ENCODE results near the gene BLVRB. TPM values are rescaled to one million over a fixed set of nuclear protein-coding genes. Genes with fewer than 3 reads are reported as not detected.
"Not testable (repeated sequence)": the region's sequence is repeated elsewhere in the genome, so short reads cannot be mapped to it uniquely, and the experiment has no call there.

Gene BLVRB
- total and polyA plus RNA-seq, 4 donors: 135 to 413 (median 260) TPM

DNA sequence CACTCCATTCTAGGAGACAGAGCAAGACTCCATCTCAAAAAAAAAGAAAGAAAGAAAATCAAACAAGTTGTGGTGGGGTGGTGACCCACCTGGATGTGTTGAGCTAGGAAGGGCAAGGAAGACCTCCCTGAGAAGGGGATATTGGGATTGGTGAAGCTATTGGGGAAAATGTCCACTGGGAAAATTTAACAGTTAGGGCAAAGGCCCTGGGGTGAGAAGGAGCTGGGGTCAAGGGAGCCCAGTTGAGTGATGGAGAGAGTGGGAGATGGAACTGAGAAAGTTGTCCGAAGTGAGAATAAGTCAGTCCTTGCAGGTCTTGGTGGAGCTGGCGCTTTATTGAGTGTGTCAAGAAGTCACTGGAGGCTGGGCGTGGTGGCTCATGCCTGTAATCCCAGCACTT, 27.3 kb downstream of the BLVRB start:
- Histone ChIP-seq H3K27me3 (ENCODE audit: control insufficient read depth in 3 of 3, insufficient read depth in 3 of 3, low read length in 2 of 3) (no peaks in the 10 kb centered on the region), H3K4me1 (ENCODE audit: control insufficient read depth in 5 of 5, insufficient read depth in 5 of 5, low read length in 5 of 5) (peaks cover 0 to 19% (median 7%) of the 10 kb centered on the region in 5 donors), H3K9me3 (ENCODE audit: control insufficient read depth in 4 of 4, insufficient read depth in 3 of 4, low read length in 3 of 4) (no peaks in the 10 kb centered on the region), H3K4me3 (no peak overlapping the region), H3K36me3 (ENCODE audit: control insufficient read depth in 4 of 4, insufficient read depth in 4 of 4, low read length in 4 of 4) (peaks cover 12 to 17% (median 15%) of the 10 kb centered on the region in 4 donors), H3K9ac (ENCODE audit: insufficient read depth in 1 of 2, low read length in 2 of 2) (no peak overlapping the region), H3K27ac (ENCODE audit: low read depth in 1 of 2, low read length in 1 of 2) (no peak overlapping the region)
- ATAC-seq (ENCODE audit: insufficient read depth, low FRiP score): no peak
- no peak for DNase-seq
- TF ChIP-seq, protein P1, sequence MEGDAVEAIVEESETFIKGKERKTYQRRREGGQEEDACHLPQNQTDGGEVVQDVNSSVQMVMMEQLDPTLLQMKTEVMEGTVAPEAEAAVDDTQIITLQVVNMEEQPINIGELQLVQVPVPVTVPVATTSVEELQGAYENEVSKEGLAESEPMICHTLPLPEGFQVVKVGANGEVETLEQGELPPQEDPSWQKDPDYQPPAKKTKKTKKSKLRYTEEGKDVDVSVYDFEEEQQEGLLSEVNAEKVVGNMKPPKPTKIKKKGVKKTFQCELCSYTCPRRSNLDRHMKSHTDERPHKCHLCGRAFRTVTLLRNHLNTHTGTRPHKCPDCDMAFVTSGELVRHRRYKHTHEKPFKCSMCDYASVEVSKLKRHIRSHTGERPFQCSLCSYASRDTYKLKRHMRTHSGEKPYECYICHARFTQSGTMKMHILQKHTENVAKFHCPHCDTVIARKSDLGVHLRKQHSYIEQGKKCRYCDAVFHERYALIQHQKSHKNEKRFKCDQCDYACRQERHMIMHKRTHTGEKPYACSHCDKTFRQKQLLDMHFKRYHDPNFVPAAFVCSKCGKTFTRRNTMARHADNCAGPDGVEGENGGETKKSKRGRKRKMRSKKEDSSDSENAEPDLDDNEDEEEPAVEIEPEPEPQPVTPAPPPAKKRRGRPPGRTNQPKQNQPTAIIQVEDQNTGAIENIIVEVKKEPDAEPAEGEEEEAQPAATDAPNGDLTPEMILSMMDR (IDR thresholded peaks at IDR 0.05; ENCODE audit: control extremely low read depth, extremely low read depth): no peak
- 96% methylated on average over 3 of the region's 3 CpGs for WGBS, 2 donors

DNA sequence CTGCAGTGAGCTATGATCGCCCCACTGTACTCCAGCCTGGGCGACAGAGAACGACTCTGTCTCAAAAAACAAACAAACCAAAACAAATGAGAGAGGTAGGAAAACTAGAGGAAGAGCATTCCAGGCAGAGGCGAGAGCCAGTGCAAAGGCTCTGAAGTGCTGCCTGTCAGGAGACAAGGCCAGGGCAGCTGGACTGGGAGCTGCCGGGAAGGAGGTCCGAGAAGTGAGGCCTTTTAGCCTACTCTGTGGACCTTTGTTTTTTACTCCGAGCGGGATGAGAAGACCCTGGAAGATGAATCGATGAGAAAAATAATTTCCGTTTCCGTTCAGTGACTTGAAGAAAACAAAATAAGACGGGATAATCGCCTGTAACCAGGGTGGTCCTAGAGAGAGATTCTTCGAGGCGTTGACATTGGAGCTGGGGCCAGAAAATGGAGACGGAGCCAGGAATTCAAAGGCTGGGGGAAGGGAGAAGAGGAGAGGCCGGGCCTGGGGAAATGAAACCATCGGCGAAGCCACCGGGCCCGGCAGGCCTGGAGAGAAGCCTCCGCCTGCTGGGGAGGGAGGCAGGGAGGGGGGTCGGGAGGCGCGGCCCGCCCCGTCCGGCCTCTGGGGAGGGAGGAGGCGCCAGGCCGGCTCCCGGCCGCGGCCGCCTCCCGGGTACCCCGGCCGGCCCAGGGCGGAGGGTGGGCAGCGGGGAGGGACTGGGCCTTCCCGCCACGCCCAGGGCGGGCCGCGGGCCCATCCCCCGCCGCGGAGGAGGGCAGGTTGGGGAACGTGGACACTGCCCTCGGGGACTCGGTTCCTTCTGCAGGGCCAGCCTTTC, 31.9 kb downstream of the BLVRB start:
- 2% methylated on average over 46 to 50 of the region's 50 CpGs for WGBS, 2 donors
- TF ChIP-seq, protein P1 (IDR thresholded peaks at IDR 0.05; ENCODE audit: control extremely low read depth, extremely low read depth): no peak
- Histone ChIP-seq H3K27ac (ENCODE audit: low read depth in 1 of 2, low read length in 1 of 2) (peak overlapping the region; percentile 95 to 98), H3K4me3 (peak overlapping the region; percentile 19), H3K9me3 (ENCODE audit: control insufficient read depth in 4 of 4, insufficient read depth in 3 of 4, low read length in 3 of 4) (no peaks in the 10 kb centered on the region), H3K9ac (ENCODE audit: insufficient read depth in 1 of 2, low read length in 2 of 2) (peak overlapping the region; percentile 84 to 99), H3K27me3 (ENCODE audit: control insufficient read depth in 3 of 3, insufficient read depth in 3 of 3, low read length in 2 of 3) (no peaks in the 10 kb centered on the region), H3K4me1 (ENCODE audit: control insufficient read depth in 5 of 5, insufficient read depth in 5 of 5, low read length in 5 of 5) (peaks cover 0 to 18% (median 0%) of the 10 kb centered on the region in 5 donors), H3K36me3 (ENCODE audit: control insufficient read depth in 4 of 4, insufficient read depth in 4 of 4, low read length in 4 of 4) (no peaks in the 10 kb centered on the region)
- ATAC-seq (ENCODE audit: insufficient read depth, low FRiP score) (peak; percentile 98), DNase-seq (peak; percentile 96 to 99 (median 98))

DNA sequence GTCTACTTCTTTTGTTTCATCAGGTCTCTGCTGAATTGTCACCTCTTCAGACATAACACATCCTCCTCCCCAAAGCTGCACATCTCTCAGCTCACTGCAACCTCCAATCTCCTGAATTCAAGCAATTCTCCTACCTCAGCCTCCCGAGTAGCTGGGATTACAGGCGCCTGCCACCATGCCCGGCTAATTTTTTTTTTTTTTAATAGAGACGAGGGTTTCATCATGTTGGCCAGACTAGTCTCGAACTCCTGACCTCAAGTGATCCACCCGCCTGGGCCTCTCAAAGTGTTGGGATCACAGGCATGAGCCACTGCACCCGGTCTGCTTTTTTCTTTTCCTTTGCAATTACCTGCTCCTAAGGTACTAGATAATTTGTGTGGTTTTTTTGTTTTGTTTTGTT, 32.8 kb downstream of the BLVRB start:
- WGBS, 2 donors: 34 to 61% methylated on average over 7 of the region's 7 CpGs
- not testable (repeated sequence) for DNase-seq; ATAC-seq (ENCODE audit: insufficient read depth, low FRiP score); H3K36me3 ChIP-seq (ENCODE audit: control insufficient read depth in 4 of 4, insufficient read depth in 4 of 4, low read length in 4 of 4); H3K27me3 ChIP-seq (ENCODE audit: control insufficient read depth in 3 of 3, insufficient read depth in 3 of 3, low read length in 2 of 3); H3K4me3 ChIP-seq; H3K9me3 ChIP-seq (ENCODE audit: control insufficient read depth in 4 of 4, insufficient read depth in 3 of 4, low read length in 3 of 4)
- Histone ChIP-seq H3K4me1 (ENCODE audit: control insufficient read depth in 5 of 5, insufficient read depth in 5 of 5, low read length in 5 of 5) (peaks cover 0 to 18% (median 0%) of the 10 kb centered on the region in 5 donors), H3K27ac (ENCODE audit: low read depth in 1 of 2, low read length in 1 of 2) (peak overlapping the region; percentile 93 to 98), H3K9ac (ENCODE audit: insufficient read depth in 1 of 2, low read length in 2 of 2) (peak overlapping the region; percentile 84 to 99)

DNA sequence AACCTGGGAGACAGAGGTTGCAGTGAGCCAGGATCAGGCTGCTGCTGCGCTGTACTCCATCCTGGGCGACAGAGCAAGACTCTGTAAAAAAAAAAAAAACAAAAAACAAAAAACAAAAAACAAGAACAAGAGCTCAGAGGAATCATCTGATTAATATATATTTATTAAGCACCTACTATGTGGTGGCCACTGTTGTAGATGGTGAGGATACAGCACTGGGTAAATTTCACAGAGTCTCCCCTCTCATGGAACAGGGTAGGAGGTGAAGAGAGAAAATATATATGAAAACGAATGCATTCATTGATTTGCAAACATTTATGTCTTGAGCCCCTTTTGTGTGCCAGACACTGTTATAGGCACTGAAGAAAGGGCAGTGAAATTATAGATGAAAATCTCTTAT, 33.8 kb downstream of the BLVRB start:
- no peaks in the 10 kb centered on the region for H3K36me3 ChIP-seq (ENCODE audit: control insufficient read depth in 4 of 4, insufficient read depth in 4 of 4, low read length in 4 of 4)
- ATAC-seq (ENCODE audit: insufficient read depth, low FRiP score): no peak
- H3K9ac ChIP-seq (ENCODE audit: insufficient read depth in 1 of 2, low read length in 2 of 2): no peak overlapping the region
- H3K27me3 ChIP-seq (ENCODE audit: control insufficient read depth in 3 of 3, insufficient read depth in 3 of 3, low read length in 2 of 3): no peaks in the 10 kb centered on the region
- H3K9me3 ChIP-seq (ENCODE audit: control insufficient read depth in 4 of 4, insufficient read depth in 3 of 4, low read length in 3 of 4): no peaks in the 10 kb centered on the region
- TF ChIP-seq, protein P1 (IDR thresholded peaks at IDR 0.05; ENCODE audit: control extremely low read depth, extremely low read depth): no peak
- no peak overlapping the region for H3K4me3 ChIP-seq
- WGBS, 2 donors: 92 to 96% methylated on average over 3 of the region's 3 CpGs
- no peak overlapping the region for H3K27ac ChIP-seq (ENCODE audit: low read depth in 1 of 2, low read length in 1 of 2)
- no peak for DNase-seq
- peaks cover 0 to 18% (median 0%) of the 10 kb centered on the region in 5 donors for H3K4me1 ChIP-seq (ENCODE audit: control insufficient read depth in 5 of 5, insufficient read depth in 5 of 5, low read length in 5 of 5)

DNA sequence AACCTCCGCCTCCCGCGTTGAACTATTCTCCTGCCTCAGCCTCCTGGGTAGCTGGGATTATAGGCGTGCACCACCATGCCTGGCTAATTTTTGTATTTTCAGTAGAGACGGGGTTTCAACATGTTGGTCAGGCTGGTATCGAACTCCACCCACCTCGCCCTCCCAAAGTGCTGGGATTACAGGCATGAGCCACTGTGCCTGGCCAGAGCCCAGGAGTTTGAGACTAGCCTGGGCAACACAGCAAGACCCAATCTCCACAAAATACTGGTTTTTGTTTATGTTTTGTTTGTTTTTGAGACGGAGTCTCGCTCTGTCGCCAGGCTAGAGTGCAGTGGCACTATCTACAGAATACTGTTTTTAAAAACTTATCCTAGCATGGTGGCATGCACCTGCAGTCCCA, 35.3 kb downstream of the BLVRB start:
- not testable (repeated sequence) for DNase-seq; H3K27me3 ChIP-seq (ENCODE audit: control insufficient read depth in 3 of 3, insufficient read depth in 3 of 3, low read length in 2 of 3); H3K4me3 ChIP-seq; H3K27ac ChIP-seq (ENCODE audit: low read depth in 1 of 2, low read length in 1 of 2); H3K9ac ChIP-seq (ENCODE audit: insufficient read depth in 1 of 2, low read length in 2 of 2); H3K36me3 ChIP-seq (ENCODE audit: control insufficient read depth in 4 of 4, insufficient read depth in 4 of 4, low read length in 4 of 4); ATAC-seq (ENCODE audit: insufficient read depth, low FRiP score); H3K9me3 ChIP-seq (ENCODE audit: control insufficient read depth in 4 of 4, insufficient read depth in 3 of 4, low read length in 3 of 4)
- WGBS, 2 donors: 94 to 95% methylated on average over 10 of the region's 10 CpGs
- peaks cover 0 to 18% (median 0%) of the 10 kb centered on the region in 5 donors for H3K4me1 ChIP-seq (ENCODE audit: control insufficient read depth in 5 of 5, insufficient read depth in 5 of 5, low read length in 5 of 5)

DNA sequence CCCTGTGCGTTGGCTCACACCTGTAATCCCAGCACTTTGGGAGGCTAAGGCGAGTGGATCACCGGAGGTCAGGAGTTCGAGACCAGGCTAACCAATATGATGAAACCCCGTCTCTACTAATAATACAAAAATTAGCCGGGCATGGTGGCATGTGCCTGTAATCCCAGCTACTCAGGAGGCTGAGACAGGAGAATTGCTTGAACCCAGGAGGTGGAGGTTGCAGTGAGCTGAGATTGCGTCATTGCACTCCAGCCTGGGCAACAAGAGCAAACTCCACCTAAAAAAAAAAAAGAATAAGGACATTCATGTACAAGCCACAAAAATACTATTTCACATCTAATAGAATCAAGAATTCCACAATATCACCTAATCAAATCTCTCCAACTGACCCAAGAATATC, 37.3 kb downstream of the BLVRB start:
- WGBS, 2 donors: 95 to 96% methylated on average over 7 of the region's 7 CpGs
- H3K36me3 ChIP-seq (ENCODE audit: control insufficient read depth in 4 of 4, insufficient read depth in 4 of 4, low read length in 4 of 4); H3K27ac ChIP-seq (ENCODE audit: low read depth in 1 of 2, low read length in 1 of 2); DNase-seq; ATAC-seq (ENCODE audit: insufficient read depth, low FRiP score); H3K9ac ChIP-seq (ENCODE audit: insufficient read depth in 1 of 2, low read length in 2 of 2); H3K4me3 ChIP-seq; H3K9me3 ChIP-seq (ENCODE audit: control insufficient read depth in 4 of 4, insufficient read depth in 3 of 4, low read length in 3 of 4); H3K27me3 ChIP-seq (ENCODE audit: control insufficient read depth in 3 of 3, insufficient read depth in 3 of 3, low read length in 2 of 3): not testable (repeated sequence)
- peaks cover 0 to 19% (median 0%) of the 10 kb centered on the region in 5 donors for H3K4me1 ChIP-seq (ENCODE audit: control insufficient read depth in 5 of 5, insufficient read depth in 5 of 5, low read length in 5 of 5)
